HepG2 (cell line): Measurements from ENCODE around the gene CDC42EP4. TPM values are rescaled to one million over a fixed set of nuclear protein-coding genes. Genes with fewer than 3 reads are reported as not detected.

Source experiments
- ARNTL ChIP-seq: sonication (generic); formaldehyde crosslinking; IDR thresholded peaks from 2 replicates; pipeline ENCODE4 v1.4.0; 2020; ENCODE audit warnings: mild to moderate bottlenecking, missing genetic modification reagents
- MED13 ChIP-seq: sonication (generic); formaldehyde crosslinking; IDR thresholded peaks from 2 replicates; pipeline ENCODE4 v1.5.0; 2020; ENCODE audit warnings: missing genetic modification reagents
- PHF20 ChIP-seq: sonication (generic); formaldehyde crosslinking; IDR thresholded peaks from 2 replicates; pipeline ENCODE4 v1.5.0; 2020; ENCODE audit warnings: mild to moderate bottlenecking, missing genetic modification reagents
- TRIM24 ChIP-seq: sonication (generic); formaldehyde crosslinking; IDR thresholded peaks from 2 replicates; pipeline ENCODE4 v1.8.0; 2022; ENCODE audit warnings: mild to moderate bottlenecking, missing genetic modification reagents
- ZBTB20 ChIP-seq: sonication (generic); formaldehyde crosslinking; IDR thresholded peaks from 2 replicates; pipeline ENCODE4 v1.8.1; 2023; ENCODE audit warnings: missing genetic modification reagents, low read depth, mild to moderate bottlenecking, borderline replicate concordance
- ZC3H13 ChIP-seq: sonication (generic); formaldehyde crosslinking; IDR thresholded peaks from 2 replicates; pipeline ENCODE4 v1.8.1; 2023; ENCODE audit warnings: mild to moderate bottlenecking, missing genetic modification reagents, moderate library complexity
- ZNF10 ChIP-seq: sonication (generic); formaldehyde crosslinking; IDR thresholded peaks from 2 replicates; pipeline ENCODE4 v1.4.0; 2020; ENCODE audit warnings: mild to moderate bottlenecking, low read depth, missing genetic modification reagents, borderline replicate concordance
- ZNF138 ChIP-seq: sonication (generic); formaldehyde crosslinking; IDR thresholded peaks from 2 replicates; pipeline ENCODE4 v1.5.0; 2020; ENCODE audit warnings: mild to moderate bottlenecking, low read depth, missing genetic modification reagents
- ZNF34 ChIP-seq: sonication (generic); formaldehyde crosslinking; IDR thresholded peaks from 2 replicates; pipeline ENCODE4 v1.4.0; 2020; ENCODE audit warnings: mild to moderate bottlenecking, missing genetic modification reagents, borderline replicate concordance
- ZNF530 ChIP-seq: sonication (generic); formaldehyde crosslinking; IDR thresholded peaks from 2 replicates; pipeline ENCODE4 v1.5.0; 2020; ENCODE audit warnings: low read depth, mild to moderate bottlenecking, missing genetic modification reagents
- ZNF619 ChIP-seq: sonication (generic); formaldehyde crosslinking; IDR thresholded peaks from 2 replicates; pipeline ENCODE4 v1.4.0; 2020; ENCODE audit warnings: mild to moderate bottlenecking, missing genetic modification reagents
- polyA plus RNA-seq, 8 experiments: library from polyadenylated mRNA; depleted of rRNA in 3 of 8; stranded (reverse) in 7 of 8; unstranded in 1 of 8; fragments of >200 nt; fragmentation: Illumina TruSeq in 4 of 8; extraction: Trizol in 4 of 8; gene quantifications; 2 replicates each; pipeline versions ENCODE4 v1.2.1 to v1.2.3, GENCODE V29; 2011 to 2016; ENCODE audit warnings: low read depth in 4 of 8, missing spikeins in 1 of 8, mixed read lengths in 1 of 8; ENCODE audit not compliant: insufficient read depth in 1 of 8
- total RNA-seq, 5 experiments: library from RNA; depleted of rRNA; stranded (reverse); fragments of >200 nt; fragmentation: Illumina TruSeq; extraction: Trizol; gene quantifications; 2 replicates each; pipeline ENCODE4 v1.2.3, GENCODE V29; 2016; ENCODE audit warnings: low read depth in 1 of 5
- TF ChIP-seq, protein P1 (sequence below): sonication (generic); formaldehyde crosslinking; IDR thresholded peaks from 2 replicates; pipeline ENCODE4 v1.4.0; 2020; ENCODE audit warnings: missing genetic modification reagents
- TF ChIP-seq, protein P2 (sequence below), 2 experiments: sonication (generic) in 1 of 2; formaldehyde crosslinking in 1 of 2; IDR thresholded peaks; 2 replicates each; pipeline versions ENCODE4 v1.4.0 to v1.6.1; 2016 to 2020; ENCODE audit warnings: borderline replicate concordance in 1 of 2, low read depth in 1 of 2, mild to moderate bottlenecking in 1 of 2, missing genetic modification reagents in 1 of 2
- TF ChIP-seq, protein P3 (sequence below): sonication (generic); formaldehyde crosslinking; IDR thresholded peaks from 2 replicates; pipeline ENCODE4 v1.4.0; 2020; ENCODE audit warnings: mild to moderate bottlenecking, missing genetic modification reagents

CDC42EP4 gene
- total and polyA plus RNA-seq, 2 of the 13 experiments (the other 11 are each of a cell fraction or from before 2014, with no cell fraction given): 19.0 to 54.0 TPM

DNA sequence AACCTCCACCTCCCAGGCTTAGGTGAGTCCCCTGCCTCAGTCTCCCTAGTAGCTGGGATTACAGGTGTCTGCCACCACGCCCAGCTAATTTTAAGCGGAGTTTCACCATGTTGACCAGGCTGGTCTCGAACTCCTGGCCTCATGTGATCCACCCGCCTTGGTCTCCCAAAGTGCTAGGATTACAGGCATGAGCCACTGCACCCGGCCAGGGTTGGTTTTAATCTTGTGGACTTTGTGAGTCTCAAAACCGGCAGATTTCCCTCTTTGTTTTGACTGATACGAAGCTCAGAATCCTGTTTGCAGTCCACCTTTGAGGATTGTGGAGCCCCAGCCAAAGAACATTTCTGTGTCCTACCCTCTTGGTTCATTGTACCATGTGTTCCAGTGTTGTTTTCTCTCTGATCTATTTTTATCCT lies 33.7 kb downstream of the CDC42EP4 start (continued):
- TF ChIP-seq, protein P1, sequence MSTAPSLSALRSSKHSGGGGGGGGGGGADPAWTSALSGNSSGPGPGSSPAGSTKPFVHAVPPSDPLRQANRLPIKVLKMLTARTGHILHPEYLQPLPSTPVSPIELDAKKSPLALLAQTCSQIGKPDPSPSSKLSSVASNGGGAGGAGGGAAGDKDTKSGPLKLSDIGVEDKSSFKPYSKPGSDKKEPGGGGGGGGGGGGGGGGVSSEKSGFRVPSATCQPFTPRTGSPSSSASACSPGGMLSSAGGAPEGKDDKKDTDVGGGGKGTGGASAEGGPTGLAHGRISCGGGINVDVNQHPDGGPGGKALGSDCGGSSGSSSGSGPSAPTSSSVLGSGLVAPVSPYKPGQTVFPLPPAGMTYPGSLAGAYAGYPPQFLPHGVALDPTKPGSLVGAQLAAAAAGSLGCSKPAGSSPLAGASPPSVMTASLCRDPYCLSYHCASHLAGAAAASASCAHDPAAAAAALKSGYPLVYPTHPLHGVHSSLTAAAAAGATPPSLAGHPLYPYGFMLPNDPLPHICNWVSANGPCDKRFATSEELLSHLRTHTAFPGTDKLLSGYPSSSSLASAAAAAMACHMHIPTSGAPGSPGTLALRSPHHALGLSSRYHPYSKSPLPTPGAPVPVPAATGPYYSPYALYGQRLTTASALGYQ: peak; percentile 71
- no peak for TF ChIP-seq ZNF10
- TF ChIP-seq PHF20 (CRISPR knock-in tag): no peak
- TF ChIP-seq, protein P2, sequence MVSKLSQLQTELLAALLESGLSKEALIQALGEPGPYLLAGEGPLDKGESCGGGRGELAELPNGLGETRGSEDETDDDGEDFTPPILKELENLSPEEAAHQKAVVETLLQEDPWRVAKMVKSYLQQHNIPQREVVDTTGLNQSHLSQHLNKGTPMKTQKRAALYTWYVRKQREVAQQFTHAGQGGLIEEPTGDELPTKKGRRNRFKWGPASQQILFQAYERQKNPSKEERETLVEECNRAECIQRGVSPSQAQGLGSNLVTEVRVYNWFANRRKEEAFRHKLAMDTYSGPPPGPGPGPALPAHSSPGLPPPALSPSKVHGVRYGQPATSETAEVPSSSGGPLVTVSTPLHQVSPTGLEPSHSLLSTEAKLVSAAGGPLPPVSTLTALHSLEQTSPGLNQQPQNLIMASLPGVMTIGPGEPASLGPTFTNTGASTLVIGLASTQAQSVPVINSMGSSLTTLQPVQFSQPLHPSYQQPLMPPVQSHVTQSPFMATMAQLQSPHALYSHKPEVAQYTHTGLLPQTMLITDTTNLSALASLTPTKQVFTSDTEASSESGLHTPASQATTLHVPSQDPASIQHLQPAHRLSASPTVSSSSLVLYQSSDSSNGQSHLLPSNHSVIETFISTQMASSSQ (IDR thresholded peaks at IDR 0.05; ENCODE audit: low read depth): no peak
- TF ChIP-seq, protein P2 (CRISPR knock-in tag; IDR thresholded peaks at IDR 0.05; ENCODE audit: borderline replicate concordance): no peak
- no peak for TF ChIP-seq ZC3H13 (CRISPR knock-in tag)
- TF ChIP-seq ZBTB20: peak; percentile 42; the same call in 1 of the 2 replicates
- TF ChIP-seq, protein P3, sequence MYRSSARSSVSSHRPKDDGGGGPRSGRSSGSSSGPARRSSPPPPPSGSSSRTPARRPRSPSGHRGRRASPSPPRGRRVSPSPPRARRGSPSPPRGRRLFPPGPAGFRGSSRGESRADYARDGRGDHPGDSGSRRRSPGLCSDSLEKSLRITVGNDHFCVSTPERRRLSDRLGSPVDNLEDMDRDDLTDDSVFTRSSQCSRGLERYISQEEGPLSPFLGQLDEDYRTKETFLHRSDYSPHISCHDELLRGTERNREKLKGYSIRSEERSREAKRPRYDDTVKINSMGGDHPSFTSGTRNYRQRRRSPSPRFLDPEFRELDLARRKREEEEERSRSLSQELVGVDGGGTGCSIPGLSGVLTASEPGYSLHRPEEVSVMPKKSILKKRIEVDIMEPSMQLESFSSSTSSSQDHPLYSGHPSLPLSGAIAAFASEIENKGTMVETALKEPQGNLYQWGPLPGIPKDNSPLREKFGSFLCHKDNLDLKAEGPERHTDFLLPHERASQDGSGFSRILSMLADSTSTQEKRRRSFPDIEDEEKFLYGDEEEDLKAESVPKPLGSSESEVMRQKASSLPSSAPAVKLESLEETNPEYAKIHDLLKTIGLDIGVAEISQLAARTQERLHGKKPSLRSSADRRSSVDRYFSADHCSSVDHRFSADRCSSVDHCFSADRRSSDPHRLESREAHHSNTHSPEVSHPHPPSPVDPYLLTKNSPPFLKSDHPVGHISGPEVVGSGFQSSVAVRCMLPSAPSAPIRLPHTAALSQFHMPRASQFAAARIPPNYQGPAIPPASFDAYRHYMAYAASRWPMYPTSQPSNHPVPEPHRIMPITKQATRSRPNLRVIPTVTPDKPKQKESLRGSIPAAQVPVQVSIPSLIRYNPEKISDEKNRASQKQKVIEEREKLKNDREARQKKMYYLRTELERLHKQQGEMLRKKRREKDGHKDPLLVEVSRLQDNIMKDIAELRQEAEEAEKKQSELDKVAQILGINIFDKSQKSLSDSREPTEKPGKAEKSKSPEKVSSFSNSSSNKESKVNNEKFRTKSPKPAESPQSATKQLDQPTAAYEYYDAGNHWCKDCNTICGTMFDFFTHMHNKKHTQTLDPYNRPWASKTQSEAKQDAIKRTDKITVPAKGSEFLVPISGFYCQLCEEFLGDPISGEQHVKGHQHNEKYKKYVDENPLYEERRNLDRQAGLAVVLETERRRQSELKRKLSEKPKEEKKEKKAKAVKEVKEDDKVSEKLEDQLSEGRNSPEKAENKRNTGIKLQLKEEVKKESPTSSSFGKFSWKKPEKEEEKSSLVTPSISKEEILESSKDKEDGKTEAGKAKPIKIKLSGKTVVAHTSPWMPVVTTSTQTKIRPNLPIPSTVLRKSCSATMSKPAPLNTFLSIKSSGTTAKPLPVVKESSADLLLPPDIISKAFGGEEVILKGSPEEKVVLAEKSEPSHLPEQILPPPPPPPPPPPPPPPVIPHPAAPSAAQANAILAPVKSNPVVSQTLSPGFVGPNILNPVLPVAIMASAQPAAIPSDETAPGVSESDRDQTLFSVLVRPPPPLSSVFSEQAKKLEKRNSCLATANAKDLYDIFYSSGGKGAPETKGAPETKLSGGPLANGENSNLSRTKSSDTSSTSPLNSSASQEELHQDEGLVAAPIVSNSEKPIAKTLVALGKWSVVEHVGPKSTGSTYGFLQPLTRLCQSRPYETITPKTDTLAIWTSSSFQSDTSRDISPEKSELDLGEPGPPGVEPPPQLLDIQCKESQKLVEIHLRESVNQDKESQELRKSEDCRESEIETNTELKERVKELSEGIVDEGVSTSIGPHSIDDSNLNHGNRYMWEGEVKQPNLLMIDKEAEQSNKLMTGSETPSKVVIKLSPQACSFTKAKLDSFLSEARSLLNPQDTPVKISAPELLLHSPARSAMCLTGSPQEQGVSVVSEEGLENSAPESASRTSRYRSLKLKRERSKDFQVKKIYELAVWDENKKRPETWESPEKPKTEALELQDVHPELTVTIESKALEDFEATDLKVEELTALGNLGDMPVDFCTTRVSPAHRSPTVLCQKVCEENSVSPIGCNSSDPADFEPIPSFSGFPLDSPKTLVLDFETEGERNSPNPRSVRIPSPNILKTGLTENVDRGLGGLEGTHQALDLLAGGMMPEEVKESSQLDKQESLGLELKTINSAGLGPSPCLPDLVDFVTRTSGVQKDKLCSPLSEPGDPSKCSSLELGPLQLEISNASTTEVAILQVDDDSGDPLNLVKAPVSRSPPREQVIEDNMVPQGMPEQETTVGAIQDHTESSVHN (CRISPR knock-in tag): no peak
- TF ChIP-seq ZNF530 (CRISPR knock-in tag): no peak
- TF ChIP-seq ARNTL (CRISPR knock-in tag): 0 out of 2 replicates have a peak, but pooled peaks have one; percentile 47
- TF ChIP-seq TRIM24 (CRISPR knock-in tag): no peak
- TF ChIP-seq MED13 (CRISPR knock-in tag): 0 out of 2 replicates have a peak, but pooled peaks have one; percentile 60
- no peak for TF ChIP-seq ZNF34 (CRISPR knock-in tag)
- no peak for TF ChIP-seq ZNF619 (CRISPR knock-in tag)
- no peak for TF ChIP-seq ZNF138 (CRISPR knock-in tag)
